Panc1 (cell line): ENCODE data around the gene DBF4B. TPM values are rescaled to one million over a fixed set of nuclear protein-coding genes. Genes with fewer than 3 reads are reported as not detected.
"Not testable (repeated sequence)": the region's sequence is repeated elsewhere in the genome, so short reads cannot be mapped to it uniquely, and the experiment has no call there.

ENCODE experiments used
- ATAC-seq: fragments of 200-7000 bp; cut with Tn5 transposase; 2 replicates; pipeline ENCODE4 v1.9.1; 2020; ENCODE audit warnings: mild to moderate bottlenecking, moderate library complexity
- BruUV-seq: library from RNA; stranded (reverse); fragments of 400-500 nt; replicated peaks from 2 replicates; lab custom pipeline; 2021; lab: Mats Ljungman, UMichigan
- CTCF ChIA-PET: fragments of 300-600 bp; sonication (Branson Sonifier 250); formaldehyde crosslinking; loops from one replicate; lab custom pipeline; 2022; ENCODE audit warnings: antibody characterized with exemption; lab: Charles Lee
- POLR2A ChIA-PET: fragments of 300-600 bp; sonication (Branson Sonifier 250); formaldehyde crosslinking; loops from one replicate; lab custom pipeline; 2022; ENCODE audit warnings: antibody characterized with exemption; lab: Charles Lee
- DNase-seq: peaks from one replicate; pipeline ENCODE4 v3.0.0-alpha.2; 2010; ENCODE audit warnings: low read depth, low spot score
- H3K27ac ChIP-seq: 2 replicates; pipeline ENCODE4 v1.5.1; 2011; ENCODE audit warnings: mild to moderate bottlenecking, low read length, inconsistent platforms
- H3K27me3 ChIP-seq: fragments of 200-500 bp; sonication (Bioruptor generic); 2 replicates; pipeline ENCODE4 v1.6.0; 2014; ENCODE audit warnings: low read length, inconsistent platforms; ENCODE audit not compliant: control insufficient read depth, insufficient read depth
- H3K36me3 ChIP-seq: fragments of 200-500 bp; sonication (Bioruptor generic); 2 replicates; pipeline ENCODE4 v1.5.1; 2014; ENCODE audit warnings: inconsistent platforms, mild to moderate bottlenecking, low read length, moderate library complexity; ENCODE audit not compliant: control insufficient read depth, insufficient read depth
- H3K4me1 ChIP-seq: 2 replicates; pipeline ENCODE4 v1.5.1; 2011; ENCODE audit warnings: inconsistent platforms, mild to moderate bottlenecking, low read length, moderate library complexity; ENCODE audit not compliant: control insufficient read depth, insufficient read depth
- H3K4me3 ChIP-seq, 2 experiments: 2 replicates each; pipeline ENCODE4 v1.5.1; 2011 to 2012; ENCODE audit warnings: low read depth in 2 of 2, low read length in 2 of 2, mild to moderate bottlenecking in 2 of 2, inconsistent platforms in 1 of 2, moderate library complexity in 1 of 2
- H3K9me3 ChIP-seq: fragments of 200-500 bp; sonication (Bioruptor generic); 2 replicates; pipeline ENCODE4 v1.5.1; 2014; ENCODE audit warnings: low read depth, mild to moderate bottlenecking, inconsistent platforms, low read length, moderate library complexity; ENCODE audit not compliant: control insufficient read depth, insufficient read depth
- CTCF ChIP-seq: fragments of 450-650 bp; IDR thresholded peaks from 2 replicates; pipeline ENCODE4 v1.5.1; 2017; ENCODE audit warnings: mild to moderate bottlenecking
- POLR2AphosphoS5 ChIP-seq: IDR thresholded peaks from 2 replicates; pipeline ENCODE4 v1.6.1; 2012; ENCODE audit warnings: mild to moderate bottlenecking, low read depth, low read length, moderate library complexity
- REST ChIP-seq, 2 experiments: IDR thresholded peaks; 2 replicates each; pipeline ENCODE4 v1.6.1; 2011 to 2012; ENCODE audit warnings: low read depth in 2 of 2, control low read depth in 1 of 2, low read length in 1 of 2, mild to moderate bottlenecking in 1 of 2, moderate library complexity in 1 of 2; ENCODE audit not compliant: insufficient read depth in 1 of 2
- SIN3A ChIP-seq: IDR thresholded peaks from 2 replicates; pipeline ENCODE4 v1.6.1; 2012; ENCODE audit warnings: low read depth, mild to moderate bottlenecking, low read length, moderate library complexity, borderline replicate concordance; ENCODE audit not compliant: insufficient read depth
- TCF7L2 ChIP-seq: IDR thresholded peaks from 2 replicates; pipeline ENCODE4 v1.6.1; 2011; ENCODE audit warnings: mild to moderate bottlenecking, low read depth, low read length, inconsistent platforms
- in situ Hi-C: cut with HindIII; loops from 2 replicates; pipeline ENCODE4 v1.10.0; 2016; ENCODE audit warnings: low sequenced_read_pairs, low pct_unique_long_range_greater_than_20kb
- intact Hi-C: fragments of 100-400 bp; cut with micrococcal nuclease; formaldehyde crosslinking; loops from one replicate; pipeline ENCODE4 v1.10.0; 2022; ENCODE audit not compliant: unreplicated experiment
- total RNA-seq: library from RNA; stranded (reverse); gene quantifications from one replicate; pipeline ENCODE4 v1.2.1, GENCODE V29; 2021; ENCODE audit not compliant: unreplicated experiment

Gene DBF4B
- total RNA-seq, 1 experiment from 2014 or later, result 24.0 TPM

GRCh38 chr17:44719444-44719843, 11.0 kb downstream of the DBF4B start:
- Histone ChIP-seq H3K9me3 (no peaks in the 10 kb centered on the region), H3K27me3 (no peaks in the 10 kb centered on the region), H3K27ac (no peak overlapping the region), H3K4me3 (no peak overlapping the region), H3K4me1 (no peaks in the 10 kb centered on the region), H3K36me3 (no peaks in the 10 kb centered on the region)
- POLR2A ChIA-PET, result no interaction called here
- no peak for TF ChIP-seq TCF7L2
- TF ChIP-seq CTCF, result no peak
- TF ChIP-seq SIN3A, result no peak
- no peak for TF ChIP-seq POLR2AphosphoS5
- no peak for TF ChIP-seq REST (IDR thresholded peaks at IDR 0.05; ENCODE audit: insufficient read depth in 1 of 2, low read depth in 2 of 2, low read length in 1 of 2)
- no TSS peak for BruUV-seq
- intact Hi-C loops, result no loop called here
- no peak for DNase-seq
- CTCF ChIA-PET, result no interaction called here
- no peak for ATAC-seq
- in situ Hi-C loops, result no loop called here

- intact Hi-C loops (no loop called here), in situ Hi-C loops (no loop called here)
- TF ChIP-seq POLR2AphosphoS5, result no peak
- TF ChIP-seq REST (IDR thresholded peaks at IDR 0.05; ENCODE audit: insufficient read depth in 1 of 2, low read depth in 2 of 2, low read length in 1 of 2), result no peak
- TF ChIP-seq CTCF, result no peak
- TF ChIP-seq SIN3A, result no peak
- TF ChIP-seq TCF7L2, result no peak
- BruUV-seq, result no TSS peak
- Histone ChIP-seq H3K27ac (no peak overlapping the region), H3K27me3 (no peaks in the 10 kb centered on the region), H3K36me3 (peaks cover 5% of the 10 kb centered on the region; the same call in 1 of the 2 replicates), H3K4me3 (no peak overlapping the region), H3K4me1 (no peaks in the 10 kb centered on the region), H3K9me3 (no peaks in the 10 kb centered on the region)
- ATAC-seq, result no peak
- ChIA-PET CTCF (interaction anchor here (0.8 kb wide), 1 partner anchor 11 kb away, joined by 8 read pairs; no protein-coding TSS in a partner anchor), POLR2A (interaction anchor here (0.6 kb wide), 1 partner anchor 35 kb away, joined by 4 read pairs; no protein-coding TSS in a partner anchor)
- DNase-seq, result no peak
Observed at GRCh38 chr17:44722254-44722653, 13.8 kb downstream of the DBF4B start.

- H3K4me1 ChIP-seq, POLR2A ChIA-PET, H3K27me3 ChIP-seq, ATAC-seq, in situ Hi-C loops, DNase-seq, intact Hi-C loops, H3K4me3 ChIP-seq, H3K36me3 ChIP-seq, H3K9me3 ChIP-seq, H3K27ac ChIP-seq, BruUV-seq: not testable (repeated sequence)
- CTCF ChIA-PET, result interaction anchor here (0.6 kb wide), 1 partner anchor 52 kb away, joined by 6 read pairs; no protein-coding TSS in a partner anchor
Observed at GRCh38 chr17:44726121-44726520, 17.7 kb downstream of the DBF4B start.
